Hepatocyte (in vitro differentiated cells): Measurements from ENCODE around the gene ZNF407.

Experiments used
- EZH2 ChIP-seq: fragments of 200-600 bp; sonication (generic); IDR thresholded peaks from 2 replicates; pipeline ENCODE4 v1.6.1; 2016; ENCODE audit warnings: antibody characterized with exemption, mild to moderate bottlenecking, borderline replicate concordance
- TF ChIP-seq, protein P1 (sequence below): fragments of 200-600 bp; sonication (generic); IDR thresholded peaks from 2 replicates; pipeline ENCODE4 v1.5.1; 2016; ENCODE audit warnings: antibody characterized with exemption, mild to moderate bottlenecking; ENCODE audit not compliant: poor library complexity

DNA sequence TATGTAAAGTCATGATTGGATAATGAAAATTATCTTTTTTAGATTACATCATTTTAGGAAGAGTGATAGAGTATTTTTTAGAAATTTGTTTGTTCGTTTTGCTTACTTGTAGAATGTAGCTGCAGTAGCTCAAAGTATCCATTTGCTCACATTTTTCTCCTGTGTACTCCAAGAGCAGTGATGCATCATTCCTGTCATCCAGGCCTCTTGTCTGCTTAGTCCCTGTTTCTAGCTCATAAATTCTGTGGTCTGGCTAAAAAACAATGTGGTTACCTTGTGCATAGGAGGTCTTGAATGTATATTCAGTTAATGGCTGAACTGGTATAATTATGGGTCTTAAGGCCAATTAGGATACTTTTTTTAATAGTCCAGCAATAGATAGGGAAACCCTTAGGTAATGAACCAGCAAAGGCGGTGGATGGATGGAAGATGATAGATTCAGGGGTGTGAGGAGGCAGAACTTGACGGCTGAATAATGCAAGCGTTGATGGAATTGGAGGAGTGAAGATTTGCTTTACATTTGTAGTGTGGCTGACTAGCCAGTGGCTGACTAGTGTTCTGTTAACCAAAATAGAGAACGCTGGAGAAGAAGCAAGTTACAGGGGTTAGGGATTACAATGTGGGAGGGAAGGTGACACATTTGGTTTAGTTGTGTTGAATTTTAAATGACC lies 145.0 kb downstream of the ZNF407 start:
- no peak for TF ChIP-seq EZH2
- TF ChIP-seq, protein P1, sequence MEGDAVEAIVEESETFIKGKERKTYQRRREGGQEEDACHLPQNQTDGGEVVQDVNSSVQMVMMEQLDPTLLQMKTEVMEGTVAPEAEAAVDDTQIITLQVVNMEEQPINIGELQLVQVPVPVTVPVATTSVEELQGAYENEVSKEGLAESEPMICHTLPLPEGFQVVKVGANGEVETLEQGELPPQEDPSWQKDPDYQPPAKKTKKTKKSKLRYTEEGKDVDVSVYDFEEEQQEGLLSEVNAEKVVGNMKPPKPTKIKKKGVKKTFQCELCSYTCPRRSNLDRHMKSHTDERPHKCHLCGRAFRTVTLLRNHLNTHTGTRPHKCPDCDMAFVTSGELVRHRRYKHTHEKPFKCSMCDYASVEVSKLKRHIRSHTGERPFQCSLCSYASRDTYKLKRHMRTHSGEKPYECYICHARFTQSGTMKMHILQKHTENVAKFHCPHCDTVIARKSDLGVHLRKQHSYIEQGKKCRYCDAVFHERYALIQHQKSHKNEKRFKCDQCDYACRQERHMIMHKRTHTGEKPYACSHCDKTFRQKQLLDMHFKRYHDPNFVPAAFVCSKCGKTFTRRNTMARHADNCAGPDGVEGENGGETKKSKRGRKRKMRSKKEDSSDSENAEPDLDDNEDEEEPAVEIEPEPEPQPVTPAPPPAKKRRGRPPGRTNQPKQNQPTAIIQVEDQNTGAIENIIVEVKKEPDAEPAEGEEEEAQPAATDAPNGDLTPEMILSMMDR = no peak
